GM21528 (cell line): ENCODE results near the gene PIEZO2.
A peak's percentile ranks its signal among the peaks of the same experiment; 100 is the strongest.
"Not testable (repeated sequence)": the region's sequence is repeated elsewhere in the genome, so short reads cannot be mapped to it uniquely, and the experiment has no call there.

Experiments
- ATAC-seq: cut with Tn5 transposase; IDR thresholded peaks from one replicate; pipeline ENCODE4 v1.9.1; 2021; ENCODE audit warnings: mild to moderate bottlenecking, moderate library complexity; ENCODE audit not compliant: unreplicated experiment, low FRiP score

PIEZO2 gene

DNA sequence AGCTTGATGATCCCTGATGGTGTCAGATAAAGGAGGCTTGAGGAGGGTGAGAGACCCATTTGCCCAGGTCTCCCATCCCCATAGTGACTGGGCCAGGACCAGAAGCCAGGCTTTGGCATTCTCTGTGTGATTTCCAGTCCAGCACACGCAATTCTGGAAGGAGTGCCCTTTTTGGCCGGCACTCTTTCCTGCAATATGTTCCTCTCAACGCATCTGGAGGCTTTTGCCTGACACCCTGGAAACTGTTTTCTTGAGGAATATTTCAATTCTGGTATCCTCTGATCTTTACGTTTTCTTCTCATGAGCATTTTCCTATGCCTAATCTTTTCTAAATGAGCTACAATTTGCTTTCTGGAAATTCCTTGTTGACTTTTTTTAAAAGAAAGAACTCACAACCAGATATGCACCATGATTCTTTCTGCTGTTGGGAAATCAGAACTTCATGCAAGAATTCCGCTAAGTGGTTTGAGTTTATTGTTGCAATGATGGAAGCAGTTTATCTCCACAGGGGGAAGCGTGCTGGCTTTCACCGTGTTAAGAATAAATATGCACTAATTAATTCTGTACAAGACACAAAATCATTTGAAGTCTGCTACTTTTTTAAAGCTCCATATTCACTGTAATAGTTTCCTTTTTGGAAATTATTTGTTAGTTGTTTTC, 479.8 kb downstream of the PIEZO2 start:
- ATAC-seq = no peak

DNA sequence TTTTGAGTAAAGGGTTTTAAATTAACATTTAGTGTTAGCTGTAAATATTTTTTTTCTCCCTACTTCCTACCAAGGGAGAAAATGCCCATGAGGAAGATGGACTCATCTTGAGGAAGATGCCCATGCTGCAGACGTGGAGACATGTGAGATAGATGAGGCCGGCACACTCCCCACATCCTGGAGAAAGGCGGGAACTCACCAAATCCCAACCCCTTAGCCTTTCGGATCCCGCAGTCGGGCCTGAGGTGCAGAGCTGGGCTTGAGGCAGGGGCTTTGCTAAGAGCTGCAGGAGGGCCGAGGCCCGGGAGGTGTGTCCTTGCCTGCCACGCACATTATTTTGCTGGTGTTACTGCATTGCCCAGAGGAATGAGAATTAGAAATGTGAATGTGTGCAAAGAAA, 485.6 kb downstream of the PIEZO2 start:
- no peak for ATAC-seq

DNA sequence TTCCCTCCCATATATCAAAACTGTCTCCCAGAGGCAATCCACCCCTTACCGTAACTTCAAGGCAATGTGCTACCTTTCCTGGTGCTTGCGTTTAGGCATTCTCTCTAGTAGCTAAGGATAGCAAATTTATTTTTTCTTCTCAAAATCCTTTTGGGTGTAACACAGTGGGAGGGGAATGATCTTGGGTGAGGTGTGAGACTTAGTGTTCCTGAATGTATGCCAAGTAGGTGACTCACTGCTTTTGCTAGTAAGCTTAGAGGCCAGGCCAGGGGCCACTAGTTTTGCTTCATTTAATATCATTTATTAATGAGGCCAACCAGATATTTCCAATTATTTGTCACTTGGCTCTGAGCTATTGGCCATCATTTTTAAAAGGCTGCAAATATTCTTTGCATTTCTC, 488.1 kb downstream of the PIEZO2 start:
- ATAC-seq = no peak

DNA sequence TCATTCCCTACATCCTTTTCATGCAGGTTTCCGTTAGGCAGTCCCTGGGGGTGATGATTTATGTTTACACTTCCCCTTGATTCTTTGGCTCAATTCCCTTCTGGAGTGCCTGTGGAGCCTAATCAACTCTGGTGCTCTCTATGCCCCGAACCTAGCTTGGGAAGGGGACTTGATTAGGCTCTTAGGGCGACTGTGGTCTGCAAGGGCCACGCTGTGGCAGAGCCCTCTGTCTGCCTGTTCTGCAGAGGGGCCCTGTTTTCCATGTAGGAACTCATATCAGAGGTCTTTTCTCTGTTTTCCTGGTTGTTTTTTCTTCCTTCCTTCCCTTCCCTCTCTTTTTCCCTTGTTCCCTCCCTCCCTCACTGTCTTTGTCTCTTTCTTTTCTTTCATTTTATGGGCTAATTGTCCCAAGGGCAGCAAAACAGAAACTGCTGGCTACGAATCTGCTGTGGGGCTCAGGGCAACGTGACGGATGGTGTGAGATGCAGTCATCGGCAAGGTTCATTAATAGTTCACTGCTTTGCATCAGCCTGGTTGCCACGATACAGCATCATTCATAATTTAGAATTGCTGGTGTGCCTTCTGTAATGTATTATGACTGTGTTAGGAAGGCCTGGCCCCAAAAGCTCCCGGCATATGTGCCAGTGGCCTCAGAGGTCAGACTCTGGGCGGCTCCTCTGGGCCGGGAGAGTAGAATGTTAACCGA, 489.0 kb downstream of the PIEZO2 start:
- ATAC-seq = no peak

- ATAC-seq = no peak
Measured at GRCh38 chr18:10659594-10659993, 489.8 kb downstream of the PIEZO2 start.

DNA sequence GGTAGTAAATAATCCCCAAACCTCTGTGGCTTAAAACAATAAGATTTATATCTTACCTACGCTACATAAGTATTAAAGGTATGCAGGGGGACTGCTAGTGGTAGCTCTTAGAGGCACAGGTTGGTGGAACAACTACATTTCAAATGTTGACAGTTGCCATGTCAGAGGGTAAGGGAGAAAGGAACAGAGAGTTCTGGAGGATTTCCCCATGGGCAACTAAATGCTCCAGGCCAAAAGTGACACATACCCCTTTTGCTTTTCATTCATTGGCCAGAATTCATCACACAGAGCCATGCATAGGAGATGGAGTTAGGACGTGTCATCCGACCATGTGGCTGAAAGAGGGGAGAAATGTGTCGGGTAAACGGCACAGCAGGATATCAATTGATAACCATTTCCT, 490.4 kb downstream of the PIEZO2 start:
- no peak for ATAC-seq

DNA sequence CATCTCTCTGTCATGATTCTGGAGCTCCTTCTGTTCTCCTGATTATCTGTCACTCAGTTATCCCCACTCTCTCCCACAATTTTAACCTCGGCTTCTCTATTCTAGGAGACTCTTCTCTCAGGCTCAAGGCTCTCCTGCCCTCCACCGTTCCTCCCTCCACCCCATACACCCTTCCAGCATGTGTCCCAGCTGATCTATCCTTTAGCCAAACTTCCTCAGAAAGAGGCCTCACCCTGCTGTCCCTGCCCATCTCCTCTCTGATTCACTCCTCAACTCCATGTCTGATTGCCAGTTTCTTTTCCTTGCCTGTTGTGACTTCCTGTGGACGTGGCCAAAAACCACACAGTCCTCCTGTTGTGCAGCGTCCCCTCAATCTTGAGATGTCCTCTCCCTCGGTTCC, 505.4 kb downstream of the PIEZO2 start:
- ATAC-seq = not testable (repeated sequence)

DNA sequence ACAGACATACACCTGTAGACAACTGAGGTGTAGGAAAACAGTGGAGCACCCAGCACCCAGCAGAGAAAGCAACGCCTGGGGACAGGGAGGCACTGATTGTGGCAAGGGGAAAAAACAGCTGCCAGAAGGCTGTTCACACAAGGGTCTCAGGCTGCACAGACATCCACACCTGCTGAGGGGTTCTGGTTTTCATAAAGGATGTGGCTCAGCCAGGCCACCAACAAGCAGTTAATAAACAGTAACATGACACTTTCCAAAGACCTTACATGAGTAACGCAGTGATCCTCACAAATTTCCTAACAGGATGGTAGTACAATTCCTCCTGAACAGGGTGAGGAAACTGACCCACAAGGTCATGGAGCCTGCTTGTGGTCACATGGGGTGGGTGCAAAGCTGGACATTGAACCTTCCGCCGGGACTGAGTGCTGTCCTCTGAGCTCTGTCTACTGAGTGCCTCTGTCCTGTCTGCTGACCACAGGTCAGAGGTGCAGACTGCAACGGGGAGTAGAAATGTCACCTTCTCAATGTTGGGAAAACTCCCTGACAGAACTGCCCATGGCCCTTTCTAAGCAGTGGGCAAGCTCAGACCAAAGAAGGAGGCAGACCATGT, 506.3 kb downstream of the PIEZO2 start:
- ATAC-seq = not testable (repeated sequence)

DNA sequence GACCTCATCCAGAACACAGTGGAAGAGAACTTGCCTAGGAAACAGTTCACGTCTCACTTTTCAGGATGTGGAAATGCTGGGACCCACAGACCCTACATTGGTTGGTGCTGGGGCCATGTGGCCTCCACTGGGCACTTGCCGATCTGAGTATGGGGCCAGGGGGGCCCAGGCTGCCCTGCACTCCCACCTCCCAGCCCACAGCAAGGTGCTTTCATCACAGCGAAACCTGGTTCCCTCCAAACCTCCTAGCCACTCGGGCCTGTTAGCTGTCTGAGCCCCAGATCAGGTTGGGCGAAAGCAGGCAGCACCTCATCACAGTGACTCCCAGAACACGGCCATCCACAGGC, 510.9 kb downstream of the PIEZO2 start:
- not testable (repeated sequence) for ATAC-seq

DNA sequence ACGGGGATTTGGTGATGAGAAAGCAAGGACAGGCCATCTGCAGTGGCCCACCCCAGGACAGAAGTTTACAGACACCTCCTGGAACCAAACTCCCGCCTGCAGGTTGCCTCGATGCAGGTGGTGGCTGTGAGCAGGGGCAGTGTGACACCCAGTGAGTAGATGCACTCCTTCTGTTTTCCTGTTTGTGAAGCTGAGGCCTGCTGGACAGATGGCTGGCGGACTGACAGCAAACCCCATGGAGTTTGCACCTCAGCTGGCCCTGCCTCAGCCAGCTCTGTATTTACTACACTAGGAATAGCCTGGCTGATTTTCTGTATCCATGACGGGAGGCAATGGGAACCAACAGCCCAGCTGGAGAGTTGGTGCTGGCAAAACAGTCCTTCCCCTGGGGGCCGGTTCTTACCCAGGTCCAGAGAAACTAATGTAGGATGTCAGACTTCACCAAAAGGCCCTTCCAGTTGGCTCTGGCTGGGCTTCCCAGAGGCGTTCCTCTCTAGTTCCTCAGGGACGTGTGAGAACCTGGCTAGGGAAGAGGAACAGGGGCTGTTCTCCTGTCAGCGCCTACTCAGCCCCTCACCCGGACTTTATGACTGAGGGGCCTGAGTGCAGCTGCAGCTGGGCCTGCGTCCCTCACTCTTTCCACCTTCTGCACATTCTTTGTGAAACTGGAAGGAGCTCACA, 511.4 kb downstream of the PIEZO2 start:
- not testable (repeated sequence) for ATAC-seq

DNA sequence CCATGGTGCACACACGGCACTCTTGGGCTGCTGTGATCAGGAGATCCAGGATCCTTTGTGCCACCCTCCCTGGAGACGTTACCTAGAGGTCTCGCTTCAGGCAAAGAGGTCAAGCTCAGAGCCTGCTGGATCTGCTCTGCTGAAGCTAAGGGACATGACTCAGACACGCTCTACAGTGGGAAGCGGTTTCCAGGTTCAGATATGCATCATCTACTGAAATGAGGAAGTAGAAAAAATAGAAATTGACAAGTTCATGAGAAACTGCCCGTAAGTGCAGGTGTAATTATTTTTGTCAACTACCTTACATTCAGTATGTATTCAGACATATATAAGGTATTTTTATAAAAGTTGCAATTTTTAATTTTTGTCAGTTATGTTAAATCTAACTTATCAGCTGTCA, 520.3 kb downstream of the PIEZO2 start:
- peak; percentile 94 for ATAC-seq

DNA sequence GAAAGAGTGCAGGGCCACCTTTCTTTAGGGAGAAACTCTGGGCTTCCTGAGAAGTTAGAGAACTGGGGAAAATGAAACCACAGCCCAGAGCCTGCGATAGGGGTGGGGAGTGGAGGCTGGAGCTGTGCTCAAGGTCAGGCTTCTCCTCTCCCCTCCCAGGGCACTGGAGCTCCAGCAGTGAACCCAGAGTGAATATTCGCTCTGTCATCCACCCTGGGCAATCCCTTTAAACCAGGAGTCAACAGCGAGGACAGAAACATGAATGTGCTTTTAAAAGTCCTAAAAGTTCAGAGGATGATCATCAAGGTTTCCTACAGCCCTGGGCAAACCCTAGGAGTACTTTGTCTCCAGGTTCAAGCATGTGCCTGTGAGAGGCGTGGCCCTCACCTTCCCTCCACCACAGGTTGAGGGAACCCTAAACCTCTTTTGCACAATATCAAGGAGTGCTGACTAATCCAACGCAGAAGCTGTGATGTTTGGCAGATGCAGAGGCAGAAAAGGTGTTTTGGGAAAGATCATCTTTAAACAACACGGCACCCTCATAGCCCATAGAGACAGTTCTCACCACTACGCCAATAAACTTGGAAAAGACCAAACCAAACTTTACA, 522.7 kb downstream of the PIEZO2 start:
- not testable (repeated sequence) for ATAC-seq

GRCh38 chr18:10623606-10624005, 525.8 kb downstream of the PIEZO2 start:
- not testable (repeated sequence) for ATAC-seq

DNA sequence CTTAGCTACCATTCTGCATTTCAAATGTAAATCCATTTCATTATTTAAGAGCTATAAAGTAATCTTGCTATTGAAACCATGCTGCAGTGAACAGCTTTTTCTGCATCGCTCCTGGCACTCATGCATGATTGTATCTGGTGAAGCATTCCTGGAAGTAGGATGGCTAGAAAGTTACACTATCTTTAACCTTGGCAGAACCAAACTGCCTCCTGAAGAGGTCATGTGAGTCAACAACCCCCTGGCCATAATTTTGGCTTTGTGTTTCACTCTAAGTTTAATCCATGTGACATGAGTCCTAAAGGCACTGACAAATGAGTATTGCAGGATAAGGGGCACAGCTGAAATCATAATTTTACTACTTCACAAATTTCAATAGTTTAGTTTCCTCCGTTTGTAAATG, 526.4 kb downstream of the PIEZO2 start:
- not testable (repeated sequence) for ATAC-seq

DNA sequence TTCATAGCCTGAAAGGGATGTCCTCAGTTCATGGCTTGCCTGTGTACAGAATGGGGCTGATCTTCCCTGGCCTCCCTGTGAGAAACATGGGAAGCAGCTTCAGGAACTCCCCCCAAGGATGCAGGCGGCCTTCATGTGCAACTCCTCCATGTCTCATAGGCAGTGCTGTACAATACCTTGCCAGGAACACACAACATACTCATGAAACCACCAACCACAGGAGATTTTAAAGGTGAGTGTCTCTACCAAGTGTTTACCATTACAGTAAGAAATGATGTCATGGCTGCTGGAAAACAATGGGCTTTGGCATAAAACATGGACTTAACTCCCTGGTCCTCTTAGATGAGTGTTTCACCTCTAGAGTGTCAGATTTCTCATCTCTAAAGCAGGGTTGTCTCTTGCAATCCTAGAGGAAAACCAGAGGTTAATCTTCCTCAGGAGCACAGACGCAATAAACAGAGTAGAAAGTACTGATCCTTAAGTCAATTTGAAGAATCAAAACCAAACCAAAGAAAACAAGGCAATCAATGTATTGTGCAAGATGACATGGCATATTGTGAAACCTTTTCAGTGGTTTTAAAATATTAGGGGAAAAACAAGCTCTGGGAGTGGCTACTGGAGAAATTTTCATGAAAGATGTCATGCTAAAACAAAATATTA, 528.6 kb downstream of the PIEZO2 start:
- ATAC-seq = not testable (repeated sequence)
